Stimulated activated CD4-positive, alpha-beta T cell treated with anti-CD3 and anti-CD28 coated beads, Interleukin-2, amount 100 ng/mL, for 24 hours (primary cell): Measurements from ENCODE around the gene UTP11.
A peak's percentile ranks its signal among the peaks of the same experiment; 100 is the strongest.

Source experiments
- DNase-seq, 2 donors: peaks; one replicate each; pipeline ENCODE4 v3.0.0-alpha.2; 2020

UTP11 gene

GRCh38 chr1:38046884-38047602, 34.5 kb downstream of the UTP11 start:
- DNase-seq: peak; percentile 79 to 86

GRCh38 chr1:38047603-38048141, 35.1 kb downstream of the UTP11 start:
- DNase-seq: no peak

- no peak for DNase-seq
Measured at GRCh38 chr1:38050397-38051078, 38.0 kb downstream of the UTP11 start.

- no peak for DNase-seq
Measured at GRCh38 chr1:38051079-38051543, 38.6 kb downstream of the UTP11 start.

GRCh38 chr1:38052750-38053415, 40.3 kb downstream of the UTP11 start:
- DNase-seq: no peak

GRCh38 chr1:38053416-38054091, 41.0 kb downstream of the UTP11 start:
- DNase-seq: no peak

GRCh38 chr1:38055398-38055797, 42.9 kb downstream of the UTP11 start:
- no peak for DNase-seq

- no peak for DNase-seq
Measured at GRCh38 chr1:38055965-38056364, 43.4 kb downstream of the UTP11 start.

- no peak for DNase-seq
Measured at GRCh38 chr1:38059635-38060250, 47.2 kb downstream of the UTP11 start.

GRCh38 chr1:38060498-38060897, 48.0 kb downstream of the UTP11 start:
- no peak for DNase-seq

GRCh38 chr1:38061290-38061689, 48.8 kb downstream of the UTP11 start:
- no peak for DNase-seq

GRCh38 chr1:38061883-38062328, 49.4 kb downstream of the UTP11 start:
- DNase-seq: no peak

- DNase-seq: no peak
Measured at GRCh38 chr1:38062361-38063288, 50.1 kb downstream of the UTP11 start.

GRCh38 chr1:38063616-38064015, 51.1 kb downstream of the UTP11 start:
- DNase-seq: no peak

- no peak for DNase-seq
Measured at GRCh38 chr1:38064197-38064903, 51.8 kb downstream of the UTP11 start.

- DNase-seq: no peak
Measured at GRCh38 chr1:38068220-38068979, 55.9 kb downstream of the UTP11 start.

- DNase-seq: no peak
Measured at GRCh38 chr1:38068980-38069340, 56.4 kb downstream of the UTP11 start.

GRCh38 chr1:38071312-38072256, 59.0 kb downstream of the UTP11 start:
- DNase-seq: no peak

- no peak for DNase-seq
Measured at GRCh38 chr1:38072858-38073257, 60.3 kb downstream of the UTP11 start.
